HepG2 (cell line): ENCODE results near the gene C1orf159. TPM values are rescaled to one million over a fixed set of nuclear protein-coding genes. Genes with fewer than 3 reads are reported as not detected.

Experiments
- ARID4A ChIP-seq: sonication (generic); formaldehyde crosslinking; IDR thresholded peaks from 2 replicates; pipeline ENCODE4 v1.5.0; 2020; ENCODE audit warnings: mild to moderate bottlenecking, missing genetic modification reagents, borderline replicate concordance
- ARNT2 ChIP-seq: sonication (generic); formaldehyde crosslinking; IDR thresholded peaks from 2 replicates; pipeline ENCODE4 v1.8.0; 2022; ENCODE audit warnings: mild to moderate bottlenecking, low read depth, missing genetic modification reagents, moderate library complexity
- DR1 ChIP-seq: sonication (generic); formaldehyde crosslinking; IDR thresholded peaks from 2 replicates; pipeline ENCODE4 v1.8.0; 2021; ENCODE audit warnings: mild to moderate bottlenecking, missing genetic modification reagents, inconsistent platforms
- RBM22 ChIP-seq: fragments of 200-400 bp; formaldehyde crosslinking; optimal IDR thresholded peaks from 2 replicates; pipeline ENCODE3; 2017; ENCODE audit warnings: mild to moderate bottlenecking, low read length, moderate library complexity
- REPIN1 ChIP-seq: sonication (generic); formaldehyde crosslinking; IDR thresholded peaks from 2 replicates; pipeline ENCODE4 v1.8.0; 2022; ENCODE audit warnings: missing genetic modification reagents, low read depth, mild to moderate bottlenecking, borderline replicate concordance
- SIN3B ChIP-seq: fragments of 150-350 bp; IDR thresholded peaks from 2 replicates; pipeline ENCODE4 v1.6.1; 2014; ENCODE audit warnings: low read length
- SP5 ChIP-seq: IDR thresholded peaks from 2 replicates; pipeline ENCODE4 v1.6.1; 2016; ENCODE audit warnings: low read depth, borderline replicate concordance
- ZBTB39 ChIP-seq: sonication (generic); formaldehyde crosslinking; IDR thresholded peaks from 2 replicates; pipeline ENCODE4 v1.5.0; 2020; ENCODE audit warnings: missing genetic modification reagents
- ZBTB7A ChIP-seq: sonication (generic); formaldehyde crosslinking; IDR thresholded peaks from 2 replicates; pipeline ENCODE4 v1.8.0; 2022; ENCODE audit warnings: mild to moderate bottlenecking, missing genetic modification reagents
- ZNF10 ChIP-seq: sonication (generic); formaldehyde crosslinking; IDR thresholded peaks from 2 replicates; pipeline ENCODE4 v1.4.0; 2020; ENCODE audit warnings: mild to moderate bottlenecking, low read depth, missing genetic modification reagents, borderline replicate concordance
- ZNF138 ChIP-seq: sonication (generic); formaldehyde crosslinking; IDR thresholded peaks from 2 replicates; pipeline ENCODE4 v1.5.0; 2020; ENCODE audit warnings: mild to moderate bottlenecking, low read depth, missing genetic modification reagents
- ZNF234 ChIP-seq: sonication (generic); formaldehyde crosslinking; conservative IDR thresholded peaks from 2 replicates; pipeline ENCODE4 v1.5.1; 2020; ENCODE audit warnings: mild to moderate bottlenecking, missing genetic modification reagents
- ZNF264 ChIP-seq: sonication (generic); formaldehyde crosslinking; IDR thresholded peaks from 2 replicates; pipeline ENCODE4 v1.4.0; 2020; ENCODE audit warnings: missing genetic modification reagents
- ZNF33A ChIP-seq: sonication (generic); formaldehyde crosslinking; IDR thresholded peaks from 2 replicates; pipeline ENCODE4 v1.5.1; 2020; ENCODE audit warnings: missing genetic modification reagents, mild to moderate bottlenecking, moderate library complexity, borderline replicate concordance
- ZNF746 ChIP-seq: sonication (generic); formaldehyde crosslinking; IDR thresholded peaks from 2 replicates; pipeline ENCODE4 v1.8.0; 2022; ENCODE audit warnings: mild to moderate bottlenecking, missing genetic modification reagents
- ZNF850 ChIP-seq: sonication (generic); formaldehyde crosslinking; conservative IDR thresholded peaks from 2 replicates; pipeline ENCODE4 v1.9.0; 2021; ENCODE audit warnings: mild to moderate bottlenecking, missing genetic modification reagents
- ZNF878 ChIP-seq: sonication (generic); formaldehyde crosslinking; IDR thresholded peaks from 2 replicates; pipeline ENCODE4 v1.8.1; 2023; ENCODE audit warnings: mild to moderate bottlenecking, missing genetic modification reagents, moderate library complexity
- ZSCAN12 ChIP-seq: sonication (generic); formaldehyde crosslinking; IDR thresholded peaks from 2 replicates; pipeline ENCODE4 v1.9.0; 2021; ENCODE audit warnings: mild to moderate bottlenecking, missing genetic modification reagents
- polyA plus RNA-seq, 8 experiments: library from polyadenylated mRNA; depleted of rRNA in 3 of 8; stranded (reverse) in 7 of 8; unstranded in 1 of 8; fragments of >200 nt; fragmentation: Illumina TruSeq in 4 of 8; extraction: Trizol in 4 of 8; gene quantifications; 2 replicates each; pipeline versions ENCODE4 v1.2.1 to v1.2.3, GENCODE V29; 2011 to 2016; ENCODE audit warnings: low read depth in 4 of 8, missing spikeins in 1 of 8, mixed read lengths in 1 of 8; ENCODE audit not compliant: insufficient read depth in 1 of 8
- total RNA-seq, 5 experiments: library from RNA; depleted of rRNA; stranded (reverse); fragments of >200 nt; fragmentation: Illumina TruSeq; extraction: Trizol; gene quantifications; 2 replicates each; pipeline ENCODE4 v1.2.3, GENCODE V29; 2016; ENCODE audit warnings: low read depth in 1 of 5

The C1orf159 gene
- total and polyA plus RNA-seq, 2 of the 13 experiments (the other 11 are each of a cell fraction or from before 2014, with no cell fraction given), result 3.8 to 6.7 TPM

GRCh38 chr1:1059494-1060280 is 56.2 kb downstream of the C1orf159 start (continued):
- TF ChIP-seq ZBTB39 (CRISPR knock-in tag) (no peak), DR1 (CRISPR knock-in tag) (no peak; the same call in 1 of the 2 replicates), ARNT2 (CRISPR knock-in tag) (no peak), SIN3B (no peak), SP5 (CRISPR knock-in tag) (peak; percentile 64), ZNF878 (CRISPR knock-in tag) (no peak), ZNF746 (no peak; the same call in 1 of the 2 replicates), ZNF138 (CRISPR knock-in tag) (no peak), REPIN1 (CRISPR knock-in tag) (no peak), ZNF234 (CRISPR knock-in tag) (no peak), ZNF10 (CRISPR knock-in tag) (no peak), ZNF264 (CRISPR knock-in tag) (no peak), ARID4A (peak; percentile 52; the same call in 1 of the 2 replicates), ZSCAN12 (CRISPR knock-in tag) (no peak), ZNF33A (no peak), ZNF850 (0 out of 2 replicates have a peak, but pooled peaks have one; percentile 63), RBM22 (no peak), ZBTB7A (CRISPR knock-in tag) (0 out of 2 replicates have a peak, but pooled peaks have one; percentile 33)
